GM06990 (cell line): ENCODE data around the gene ZNF296.

Experiments used
- DNase-seq: peaks from one replicate; pipeline ENCODE4 v3.0.0-alpha.2; 2011; ENCODE audit not compliant: insufficient read length; ENCODE audit errors: extremely low read depth
- H3K27me3 ChIP-seq: replicated peaks from 2 replicates; pipeline ENCODE4 v1.6.0; 2011; ENCODE audit warnings: low read length; ENCODE audit not compliant: control insufficient read depth, insufficient read depth
- H3K36me3 ChIP-seq: 2 replicates; pipeline ENCODE4 v1.5.1; 2011; ENCODE audit warnings: low read length; ENCODE audit not compliant: control insufficient read depth, insufficient read depth
- H3K4me3 ChIP-seq: replicated peaks from 2 replicates; pipeline ENCODE4 v1.5.1; 2011; ENCODE audit warnings: low read depth, mild to moderate bottlenecking, control low read depth, low read length
- CTCF ChIP-seq: IDR thresholded peaks from 2 replicates; pipeline ENCODE4 v1.5.1; 2011; ENCODE audit warnings: low read length, control low read depth, mild to moderate bottlenecking, inconsistent platforms; ENCODE audit not compliant: insufficient read depth, poor library complexity, severe bottlenecking

ZNF296 gene

DNA sequence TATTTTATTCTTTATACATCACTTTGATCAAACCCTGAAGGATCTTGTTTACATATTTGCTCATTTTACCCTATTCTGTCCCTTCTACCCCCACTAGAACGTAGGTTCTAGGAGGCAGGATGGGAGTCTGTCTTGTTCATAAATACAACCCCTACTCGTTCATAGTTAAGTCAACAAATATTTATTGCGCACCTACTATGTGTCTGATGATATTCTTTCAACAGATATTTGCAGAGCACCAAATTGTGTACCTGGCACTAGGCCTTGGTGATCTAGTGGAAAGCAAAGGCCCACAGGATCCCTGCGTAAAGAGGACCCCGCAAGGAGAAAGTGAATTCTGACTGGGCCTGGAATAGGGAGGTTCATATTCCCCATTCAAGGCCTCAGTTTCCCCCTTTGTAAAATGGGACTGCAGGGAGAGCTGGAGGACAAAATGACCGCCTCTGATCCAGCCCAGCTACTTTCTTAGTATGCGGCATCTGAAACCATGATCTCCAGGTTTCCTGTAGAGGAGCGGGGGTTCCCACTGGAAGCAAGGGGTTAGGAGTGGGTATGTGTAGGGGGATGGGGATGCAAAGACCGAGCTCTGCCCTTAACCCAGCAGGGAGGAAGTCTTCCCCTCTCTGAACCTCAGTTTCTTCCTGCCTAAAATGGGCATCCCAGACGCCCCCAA lies 2.2 kb upstream of the ZNF296 start:
- peak overlapping the region; percentile 91 for H3K4me3 ChIP-seq
- H3K27me3 ChIP-seq, result no peaks in the 10 kb centered on the region
- DNase-seq, result no peak
- peaks cover 3% of the 10 kb centered on the region for H3K36me3 ChIP-seq
- no peak for TF ChIP-seq CTCF

- H3K27me3 ChIP-seq, result no peaks in the 10 kb centered on the region
- H3K36me3 ChIP-seq, result peaks cover 6% of the 10 kb centered on the region
- no peak for TF ChIP-seq CTCF
- DNase-seq, result no peak
- H3K4me3 ChIP-seq, result peak overlapping the region; percentile 97
These were observed 813 bp upstream of the ZNF296 start for GRCh38 chr19:45076851-45077730.

GRCh38 chr19:45075301-45076028 lies 813 bp downstream of the ZNF296 start:
- Histone ChIP-seq H3K27me3 (no peaks in the 10 kb centered on the region), H3K4me3 (peak overlapping the region; percentile 97), H3K36me3 (peaks cover 11% of the 10 kb centered on the region)
- no peak for TF ChIP-seq CTCF
- peak; percentile 89 for DNase-seq

GRCh38 chr19:45074744-45075300 lies 1.5 kb downstream of the ZNF296 start:
- TF ChIP-seq CTCF, result no peak
- no peaks in the 10 kb centered on the region for H3K27me3 ChIP-seq
- DNase-seq, result no peak
- H3K4me3 ChIP-seq, result peak overlapping the region; percentile 97
- H3K36me3 ChIP-seq, result peaks cover 13% of the 10 kb centered on the region

DNA sequence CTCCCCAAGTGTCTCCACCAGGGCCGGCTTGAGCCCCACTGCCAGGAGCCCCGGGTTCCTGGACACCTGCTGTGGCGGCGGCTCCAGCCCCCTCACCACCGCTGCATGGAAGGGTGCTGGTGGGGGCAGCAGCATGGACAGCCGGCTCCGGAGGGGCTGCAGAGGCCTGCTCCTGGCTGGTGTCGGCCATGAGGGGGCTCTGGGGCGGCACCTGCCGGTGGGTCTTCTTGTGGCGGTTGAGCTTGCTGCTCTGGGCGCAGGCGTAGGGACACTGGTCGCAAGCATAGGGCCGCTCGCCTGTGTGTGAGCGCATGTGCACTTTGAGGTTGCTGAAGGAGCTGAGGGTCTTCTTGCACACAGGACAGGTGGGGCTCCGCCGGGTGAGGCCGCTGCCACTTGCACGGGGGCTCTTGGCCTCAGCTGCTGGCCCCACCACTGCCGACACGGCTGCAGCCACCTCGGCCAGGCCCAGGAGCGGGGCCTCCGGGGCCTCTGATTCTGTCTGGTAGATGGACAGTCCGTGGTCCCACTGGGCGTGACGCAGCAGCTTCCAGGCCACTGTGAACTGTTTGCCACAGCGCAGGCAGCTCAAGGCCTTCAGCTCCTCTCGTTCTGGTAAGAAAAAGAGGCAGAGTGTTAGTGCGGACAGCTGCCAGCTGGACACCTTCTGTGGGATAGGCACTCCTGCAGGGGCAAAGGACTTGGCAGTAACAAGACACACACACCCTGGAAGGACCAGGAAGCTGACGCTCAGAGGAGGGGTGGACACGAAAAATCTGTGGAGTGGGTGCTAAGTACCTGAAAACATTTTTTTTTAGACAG lies 4.1 kb downstream of the ZNF296 start:
- peaks cover 26% of the 10 kb centered on the region for H3K36me3 ChIP-seq
- no peaks in the 10 kb centered on the region for H3K27me3 ChIP-seq
- no peak for TF ChIP-seq CTCF
- H3K4me3 ChIP-seq, result no peak overlapping the region
- no peak for DNase-seq
